ENCODE data around the gene ARHGAP23. TPM values are rescaled to one million over a fixed set of nuclear protein-coding genes. Genes with fewer than 3 reads are reported as not detected.

ARHGAP23 gene
- polyA plus RNA-seq, 3 donors = 46.5 to 63.1 (median 54.8) TPM

GRCh38 chr17:38542286-38542685 is 114.0 kb downstream of the ARHGAP23 start:
- no peak for DNase-seq (ENCODE audit: low read depth in 3 of 3, low spot score in 2 of 3)

- no peak for DNase-seq (ENCODE audit: low read depth in 3 of 3, low spot score in 2 of 3)
Observed at GRCh38 chr17:38543403-38544174, 115.3 kb downstream of the ARHGAP23 start.

GRCh38 chr17:38544175-38544838 is 116.0 kb downstream of the ARHGAP23 start:
- no peak for DNase-seq (ENCODE audit: low read depth in 3 of 3, low spot score in 2 of 3)

GRCh38 chr17:38544839-38545209 is 116.6 kb downstream of the ARHGAP23 start:
- no peak for DNase-seq (ENCODE audit: low read depth in 3 of 3, low spot score in 2 of 3)

GRCh38 chr17:38545531-38546225 is 117.4 kb downstream of the ARHGAP23 start:
- no peak for DNase-seq (ENCODE audit: low read depth in 3 of 3, low spot score in 2 of 3)

- DNase-seq (ENCODE audit: low read depth in 3 of 3, low spot score in 2 of 3) = no peak
Observed at GRCh38 chr17:38546396-38546795, 118.1 kb downstream of the ARHGAP23 start.

- no peak for DNase-seq (ENCODE audit: low read depth in 3 of 3, low spot score in 2 of 3)
Observed at GRCh38 chr17:38547444-38547843, 119.2 kb downstream of the ARHGAP23 start.

- DNase-seq (ENCODE audit: low read depth in 3 of 3, low spot score in 2 of 3) = no peak
Observed at GRCh38 chr17:38549285-38549684, 121.0 kb downstream of the ARHGAP23 start.

- no peak for DNase-seq (ENCODE audit: low read depth in 3 of 3, low spot score in 2 of 3)
Observed at GRCh38 chr17:38550661-38551060, 122.4 kb downstream of the ARHGAP23 start.

GRCh38 chr17:38551121-38551520 is 122.9 kb downstream of the ARHGAP23 start:
- no peak for DNase-seq (ENCODE audit: low read depth in 3 of 3, low spot score in 2 of 3)

GRCh38 chr17:38552343-38552742 is 124.1 kb downstream of the ARHGAP23 start:
- no peak for DNase-seq (ENCODE audit: low read depth in 3 of 3, low spot score in 2 of 3)

GRCh38 chr17:38554430-38555350 is 126.4 kb downstream of the ARHGAP23 start:
- DNase-seq (ENCODE audit: low read depth in 3 of 3, low spot score in 2 of 3) = no peak

- no peak for DNase-seq (ENCODE audit: low read depth in 3 of 3, low spot score in 2 of 3)
Observed at GRCh38 chr17:38556239-38556638, 128.0 kb downstream of the ARHGAP23 start.

GRCh38 chr17:38557396-38557795 is 129.1 kb downstream of the ARHGAP23 start:
- DNase-seq (ENCODE audit: low read depth in 3 of 3, low spot score in 2 of 3) = no peak

GRCh38 chr17:38557836-38558727 is 129.8 kb downstream of the ARHGAP23 start:
- peak in 2 of 3 donors; percentile 61 to 78 for DNase-seq (ENCODE audit: low read depth in 3 of 3, low spot score in 2 of 3)

GRCh38 chr17:38558728-38559050 is 130.4 kb downstream of the ARHGAP23 start:
- DNase-seq (ENCODE audit: low read depth in 3 of 3, low spot score in 2 of 3) = no peak

GRCh38 chr17:38559051-38559879 is 131.0 kb downstream of the ARHGAP23 start:
- DNase-seq (ENCODE audit: low read depth in 3 of 3, low spot score in 2 of 3) = peak in 1 of 3 donors; percentile 68

- DNase-seq (ENCODE audit: low read depth in 3 of 3, low spot score in 2 of 3) = no peak
Observed at GRCh38 chr17:38559880-38560230, 131.6 kb downstream of the ARHGAP23 start.

All from right renal cortex interstitium (tissue), 3 donors.